Lung (tissue), 12 donors: ENCODE data around the gene LOXL4. TPM values are rescaled to one million over a fixed set of nuclear protein-coding genes. Genes with fewer than 3 reads are reported as not detected.

Source experiments
- ATAC-seq: fragments of 200-7000 bp; cut with Tn5 transposase; one replicate; pipeline ENCODE4 v1.9.1; 2020; ENCODE audit warnings: moderate number of reproducible peaks; ENCODE audit not compliant: insufficient read depth, low FRiP score
- DNase-seq, 3 donors: peaks; one replicate each; pipeline ENCODE4 v3.0.0-alpha.2; 2013 to 2017
- H3K27ac ChIP-seq, 2 donors: one replicate each; pipeline ENCODE4 v1.5.1; 2013; ENCODE audit warnings: mild to moderate bottlenecking in 2 of 2, moderate library complexity in 2 of 2, control low read depth in 1 of 2, inconsistent platforms in 1 of 2, low read depth in 1 of 2, low read length in 1 of 2
- H3K27me3 ChIP-seq, 3 donors: one replicate each; pipeline ENCODE4 v1.5.1; 2013; ENCODE audit warnings: low read length in 2 of 3; ENCODE audit not compliant: control insufficient read depth in 3 of 3, insufficient read depth in 3 of 3
- H3K36me3 ChIP-seq, 4 donors: one replicate each; pipeline ENCODE4 v1.5.1; 2013; ENCODE audit warnings: low read length in 4 of 4, mild to moderate bottlenecking in 1 of 4, moderate library complexity in 1 of 4; ENCODE audit not compliant: control insufficient read depth in 4 of 4, insufficient read depth in 4 of 4
- H3K4me1 ChIP-seq, 5 donors: one replicate each; pipeline ENCODE4 v1.5.1; 2013; ENCODE audit warnings: low read length in 5 of 5, mild to moderate bottlenecking in 2 of 5, moderate library complexity in 1 of 5; ENCODE audit not compliant: control insufficient read depth in 5 of 5, insufficient read depth in 5 of 5
- H3K4me3 ChIP-seq: one replicate; pipeline ENCODE4 v1.5.1; 2013; ENCODE audit warnings: mild to moderate bottlenecking, control low read depth, moderate library complexity
- H3K9ac ChIP-seq, 2 donors: one replicate each; pipeline ENCODE4 v1.5.1; 2013; ENCODE audit warnings: low read length in 2 of 2, control low read depth in 1 of 2; ENCODE audit not compliant: insufficient read depth in 1 of 2
- H3K9me3 ChIP-seq, 4 donors: one replicate each; pipeline ENCODE4 v1.5.1; 2013; ENCODE audit warnings: low read length in 3 of 4, mild to moderate bottlenecking in 1 of 4, moderate library complexity in 1 of 4; ENCODE audit not compliant: control insufficient read depth in 4 of 4, insufficient read depth in 3 of 4
- CTCF ChIP-seq: IDR thresholded peaks from 2 replicates; pipeline ENCODE4 v1.5.1; 2012; ENCODE audit warnings: mild to moderate bottlenecking; ENCODE audit errors: control extremely low read depth, extremely low read depth
- WGBS, 2 donors: extraction: QIAGEN DNeasy Blood & Tissue Kit; methylation state at CpG; one replicate each; pipeline ENCODE4 v1.1.7; 2013; 5-methylcytosine and 5-hydroxymethylcytosine counted together
- polyA plus RNA-seq, 2 donors: library from polyadenylated mRNA; stranded (reverse); fragments of 200-250 nt; gene quantifications; one replicate each; pipeline ENCODE4 v1.2.1, GENCODE V29; 2013
- total RNA-seq, 2 donors: library from RNA; depleted of rRNA in 1 of 2; stranded (reverse); fragments of >200 nt in 1 of 2; gene quantifications; one replicate each; pipeline ENCODE4 v1.2.1, GENCODE V29; 2014 to 2021
- donor health status: control.
- donor health status: control.
- donor health status: Bipolar disorder and iron deficiency.
- donor health status: healthy.
- donor health status: DM: yes; HTN: yes; CAD: no.

The LOXL4 gene
- total and polyA plus RNA-seq, 4 donors = 1.6 to 3.3 (median 2.6) TPM

DNA sequence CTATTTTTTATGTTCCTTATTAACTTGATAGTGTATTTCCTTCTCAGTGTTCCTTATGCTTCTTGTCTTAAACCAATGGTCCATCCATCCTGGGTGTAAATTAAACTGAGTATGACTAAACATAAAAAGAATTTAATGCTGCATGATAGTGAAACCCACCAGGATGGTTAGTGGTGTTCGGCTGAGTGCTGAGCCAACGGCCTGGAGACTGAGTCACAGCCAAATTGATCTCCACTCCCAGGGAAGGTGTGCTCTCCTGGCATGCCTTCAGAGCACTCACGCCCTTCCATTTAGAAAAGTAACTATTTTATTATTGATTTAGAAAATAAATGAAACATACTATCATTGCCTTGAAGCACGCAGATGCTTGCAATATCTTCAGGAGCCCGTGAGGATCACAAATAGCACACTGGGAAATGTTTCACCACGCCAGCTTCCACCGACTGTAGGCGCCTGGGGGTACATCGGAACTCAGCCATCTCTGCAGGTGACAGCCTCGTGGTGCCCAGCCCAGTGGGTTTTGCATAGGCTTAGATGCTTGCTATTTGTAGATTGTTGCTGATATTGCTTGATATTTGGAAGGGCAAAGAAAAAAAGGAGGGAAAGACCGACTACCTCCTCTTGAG lies 40.0 kb upstream of the LOXL4 start:
- H3K9ac ChIP-seq = no peak overlapping the region
- H3K36me3 ChIP-seq = no peaks in the 10 kb centered on the region
- no peak for ATAC-seq
- peaks cover 0 to 16% (median 0%) of the 10 kb centered on the region in 5 donors for H3K4me1 ChIP-seq
- WGBS, 2 donors = 90 to 92% methylated on average over 11 of the region's 11 CpGs
- no peak for TF ChIP-seq CTCF
- H3K27ac ChIP-seq = no peak overlapping the region
- no peak overlapping the region for H3K4me3 ChIP-seq
- no peaks in the 10 kb centered on the region for H3K9me3 ChIP-seq
- DNase-seq = no peak
- peaks cover 0 to 6% (median 0%) of the 10 kb centered on the region in 3 donors for H3K27me3 ChIP-seq

DNA sequence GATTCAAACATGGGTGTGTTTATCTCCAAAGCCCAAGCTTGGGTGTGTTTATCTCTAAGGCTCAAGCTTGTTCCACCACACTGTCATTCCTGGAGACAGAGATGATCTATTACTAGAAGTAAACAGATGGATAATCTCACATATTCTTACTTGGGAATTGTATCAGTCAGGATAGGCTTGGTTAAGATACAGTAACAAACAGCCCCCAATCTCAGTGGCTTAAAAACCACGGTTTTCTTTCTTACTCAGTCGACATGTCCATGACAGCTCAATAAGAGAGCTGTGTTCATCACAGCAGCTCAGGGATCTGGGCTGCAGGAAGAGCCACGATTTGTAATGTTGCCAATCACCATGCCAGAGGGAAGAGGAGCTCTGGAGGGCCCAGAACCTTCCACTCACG lies 38.5 kb upstream of the LOXL4 start:
- Histone ChIP-seq H3K9ac (no peak overlapping the region), H3K27ac (no peak overlapping the region), H3K4me1 (peaks cover 0 to 28% (median 0%) of the 10 kb centered on the region in 5 donors), H3K36me3 (no peaks in the 10 kb centered on the region), H3K27me3 (peaks cover 0 to 6% (median 0%) of the 10 kb centered on the region in 3 donors), H3K4me3 (no peak overlapping the region), H3K9me3 (no peaks in the 10 kb centered on the region)
- 83 to 89% methylated on average over 4 of the region's 4 CpGs for WGBS, 2 donors
- no peak for ATAC-seq
- DNase-seq = no peak
- TF ChIP-seq CTCF = no peak

DNA sequence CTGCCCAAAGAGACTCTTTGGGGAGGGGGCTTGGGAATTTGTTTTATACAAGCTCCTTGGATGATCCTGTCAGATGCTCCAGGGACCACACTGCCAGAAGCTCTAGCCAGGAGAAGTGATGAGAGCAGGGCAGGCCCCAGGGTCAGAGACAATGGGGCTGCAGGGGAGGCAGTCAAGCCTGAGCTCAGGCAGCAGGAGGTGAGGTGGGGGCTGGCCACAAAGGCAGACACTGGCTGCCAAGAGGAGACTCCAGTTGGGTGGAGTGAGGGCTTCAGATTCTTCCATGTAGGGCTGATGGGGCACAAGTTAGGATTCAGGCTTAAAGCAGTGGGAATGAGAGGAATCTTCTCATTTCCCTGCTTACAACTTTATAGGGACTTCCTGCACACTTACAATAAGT lies 35.6 kb upstream of the LOXL4 start:
- TF ChIP-seq CTCF = no peak
- H3K27me3 ChIP-seq = peaks cover 0 to 3% (median 0%) of the 10 kb centered on the region in 3 donors

More for the DNA sequence above, 35.6 kb upstream of the LOXL4 start:
- H3K36me3 ChIP-seq = no peaks in the 10 kb centered on the region
- no peak for DNase-seq
- peaks cover 0 to 14% (median 0%) of the 10 kb centered on the region in 5 donors for H3K4me1 ChIP-seq
- no peak overlapping the region for H3K27ac ChIP-seq
- H3K9me3 ChIP-seq = no peaks in the 10 kb centered on the region
- ATAC-seq = peak; percentile 11
- no peak overlapping the region for H3K9ac ChIP-seq
- no peak overlapping the region for H3K4me3 ChIP-seq
